Right lobe of liver (tissue), 4 donors: ENCODE results near the gene FBLN2.

Experiments used
- POLR2A ChIP-seq: fragments of 450-650 bp; IDR thresholded peaks from one replicate; pipeline ENCODE4 v1.6.1; 2017; ENCODE audit warnings: antibody characterized with exemption, mild to moderate bottlenecking
- TF ChIP-seq, protein P1 (sequence below), 4 donors: fragments of 200-600 bp in 3 of 4; fragments of 450-650 bp in 1 of 4; IDR thresholded peaks; one replicate each; pipeline versions ENCODE4 v1.5.1 to v1.8.0; 2016 to 2022; ENCODE audit warnings: antibody characterized with exemption in 4 of 4, mild to moderate bottlenecking in 2 of 4
- donor health status: DM: no; HTN: no; CAD: no.
- donor health status: DM: no; HTN: no; CAD: no.
- donor health status: DM: no; HTN: yes; CAD: no.

GRCh38 chr3:13561376-13561775 lies 12.5 kb downstream of the FBLN2 start:
- TF ChIP-seq, protein P1, sequence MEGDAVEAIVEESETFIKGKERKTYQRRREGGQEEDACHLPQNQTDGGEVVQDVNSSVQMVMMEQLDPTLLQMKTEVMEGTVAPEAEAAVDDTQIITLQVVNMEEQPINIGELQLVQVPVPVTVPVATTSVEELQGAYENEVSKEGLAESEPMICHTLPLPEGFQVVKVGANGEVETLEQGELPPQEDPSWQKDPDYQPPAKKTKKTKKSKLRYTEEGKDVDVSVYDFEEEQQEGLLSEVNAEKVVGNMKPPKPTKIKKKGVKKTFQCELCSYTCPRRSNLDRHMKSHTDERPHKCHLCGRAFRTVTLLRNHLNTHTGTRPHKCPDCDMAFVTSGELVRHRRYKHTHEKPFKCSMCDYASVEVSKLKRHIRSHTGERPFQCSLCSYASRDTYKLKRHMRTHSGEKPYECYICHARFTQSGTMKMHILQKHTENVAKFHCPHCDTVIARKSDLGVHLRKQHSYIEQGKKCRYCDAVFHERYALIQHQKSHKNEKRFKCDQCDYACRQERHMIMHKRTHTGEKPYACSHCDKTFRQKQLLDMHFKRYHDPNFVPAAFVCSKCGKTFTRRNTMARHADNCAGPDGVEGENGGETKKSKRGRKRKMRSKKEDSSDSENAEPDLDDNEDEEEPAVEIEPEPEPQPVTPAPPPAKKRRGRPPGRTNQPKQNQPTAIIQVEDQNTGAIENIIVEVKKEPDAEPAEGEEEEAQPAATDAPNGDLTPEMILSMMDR (IDR thresholded peaks at IDR 0.05): no peak
- TF ChIP-seq POLR2A: no peak
